Stimulated activated CD4-positive, alpha-beta T cell treated with anti-CD3 and anti-CD28 coated beads, Interleukin-12 subunit alpha, Interleukin-12 subunit beta, amount 100 ng/mL, for 48 hours (primary cell): ENCODE measurements around the gene PROP1.
A peak's percentile ranks its signal among the peaks of the same experiment; 100 is the strongest.
"Not testable (repeated sequence)": the region's sequence is repeated elsewhere in the genome, so short reads cannot be mapped to it uniquely, and the experiment has no call there.

ENCODE experiments used
- DNase-seq, 3 donors: peaks; one replicate each; pipeline ENCODE4 v3.0.0-alpha.2; 2020; ENCODE audit warnings: low read depth in 2 of 3, low spot score in 1 of 3

PROP1 gene

GRCh38 chr5:177945601-177946283, 50.3 kb downstream of the PROP1 start:
- DNase-seq, result peak in 1 of 3 donors; percentile 8

DNA sequence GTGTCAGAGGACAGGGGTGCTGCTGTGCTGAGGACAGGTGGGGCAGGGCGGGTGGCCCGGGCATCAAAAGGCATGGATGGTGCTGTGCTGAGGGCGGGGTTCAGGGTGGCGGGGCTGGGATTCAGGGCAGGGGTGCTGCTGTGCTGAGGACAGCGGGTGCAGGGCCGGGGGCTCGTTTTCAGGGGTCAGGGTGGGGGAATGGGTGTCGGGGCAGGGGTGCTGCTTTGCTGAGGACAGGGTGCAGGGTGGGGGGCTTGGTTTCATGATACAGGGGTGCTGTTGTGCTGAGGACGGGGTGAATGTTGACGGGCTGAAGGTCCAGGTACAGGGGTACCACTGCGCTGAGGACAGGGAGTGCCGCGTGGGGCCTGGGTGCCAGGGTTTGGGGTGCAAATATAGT, 50.9 kb downstream of the PROP1 start:
- not testable (repeated sequence) for DNase-seq

DNA sequence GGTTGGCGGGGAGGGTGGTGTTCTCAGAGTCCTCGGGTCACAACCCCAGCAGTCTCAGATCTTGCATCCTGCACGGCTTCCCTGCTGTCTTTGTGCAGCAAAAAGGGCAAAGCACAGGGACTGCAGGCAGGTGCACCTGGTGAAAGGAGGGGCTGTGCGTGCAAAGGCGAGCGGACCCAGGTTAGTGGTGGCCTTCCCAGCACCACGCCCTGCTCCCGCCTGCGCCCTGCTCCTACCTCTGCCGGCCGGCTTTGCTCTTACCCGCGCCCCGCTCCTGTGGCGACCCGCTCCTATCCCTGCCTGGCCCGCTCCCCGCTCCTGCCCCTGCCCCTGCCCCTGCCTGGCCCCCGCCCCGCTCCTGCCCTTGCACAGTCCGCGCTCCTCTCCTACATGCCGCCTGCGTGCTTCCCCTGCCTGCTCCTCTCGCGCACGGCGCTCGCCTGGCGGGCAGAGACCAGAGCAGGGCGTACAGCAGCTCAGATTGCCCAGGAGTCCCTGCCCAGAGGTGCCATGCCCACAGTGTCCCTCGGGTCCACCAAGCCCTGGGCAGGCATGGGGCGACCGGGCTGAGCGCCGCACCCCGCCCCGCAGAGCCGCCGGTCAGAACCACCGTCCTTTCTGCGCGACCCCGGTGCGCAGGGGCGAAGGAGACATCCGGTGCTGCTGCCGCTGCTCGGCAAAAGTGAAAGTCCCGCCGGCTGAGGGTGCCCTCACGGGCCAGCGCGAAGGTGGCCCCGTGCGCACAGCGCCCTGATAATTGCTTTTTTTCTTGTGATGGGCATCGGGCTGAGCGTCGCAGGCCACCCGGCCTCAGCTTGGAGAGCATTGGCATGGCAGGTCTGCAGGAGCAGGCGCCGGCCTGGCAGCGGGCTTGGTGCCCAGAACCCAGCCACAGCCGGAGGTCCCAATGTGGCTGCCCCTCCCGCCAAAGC, 52.0 kb downstream of the PROP1 start:
- peak in 1 of 3 donors; percentile 27 for DNase-seq

GRCh38 chr5:177942896-177943295, 53.1 kb downstream of the PROP1 start:
- not testable (repeated sequence) for DNase-seq
